Stimulated activated CD4-positive, alpha-beta T cell treated with anti-CD3 and anti-CD28 coated beads, Interleukin-1b, Interleukin-23, amount 100 ng/mL, for 48 hours (primary cell): ENCODE data around the gene RAP1A.
"Not testable (repeated sequence)": the region's sequence is repeated elsewhere in the genome, so short reads cannot be mapped to it uniquely, and the experiment has no call there.

Source experiments
- DNase-seq: peaks from one replicate; pipeline ENCODE4 v3.0.0-alpha.2; 2020

RAP1A gene

GRCh38 chr1:111599781-111600693 is 19.6 kb upstream of the RAP1A start:
- peak; percentile 15 for DNase-seq

- peak; percentile 57 for DNase-seq
Observed at GRCh38 chr1:111600886-111601386, 18.7 kb upstream of the RAP1A start.

GRCh38 chr1:111602302-111602701 is 17.3 kb upstream of the RAP1A start:
- DNase-seq, result no peak

GRCh38 chr1:111602974-111603373 is 16.6 kb upstream of the RAP1A start:
- peak; percentile 66 for DNase-seq

- DNase-seq, result peak; percentile 87
Observed at GRCh38 chr1:111603979-111604378, 15.6 kb upstream of the RAP1A start.

- DNase-seq, result no peak
Observed at GRCh38 chr1:111604931-111605330, 14.7 kb upstream of the RAP1A start.

GRCh38 chr1:111605576-111605975 is 14.0 kb upstream of the RAP1A start:
- DNase-seq, result no peak

GRCh38 chr1:111606457-111607215 is 13.0 kb upstream of the RAP1A start:
- not testable (repeated sequence) for DNase-seq

GRCh38 chr1:111608528-111608927 is 11.1 kb upstream of the RAP1A start:
- not testable (repeated sequence) for DNase-seq

GRCh38 chr1:111611986-111612385 is 7.6 kb upstream of the RAP1A start:
- DNase-seq, result no peak

GRCh38 chr1:111615870-111616715 is 3.5 kb upstream of the RAP1A start:
- DNase-seq, result peak; percentile 60

GRCh38 chr1:111618081-111618480 is 1.5 kb upstream of the RAP1A start:
- no peak for DNase-seq

- no peak for DNase-seq
Observed at GRCh38 chr1:111618961-111619634, 491 bp upstream of the RAP1A start.

- DNase-seq, result no peak
Observed at GRCh38 chr1:111620441-111620971, 917 bp downstream of the RAP1A start.

GRCh38 chr1:111621050-111621449 is 1.5 kb downstream of the RAP1A start:
- no peak for DNase-seq

GRCh38 chr1:111622166-111622565 is 2.6 kb downstream of the RAP1A start:
- DNase-seq, result no peak

GRCh38 chr1:111624382-111624781 is 4.8 kb downstream of the RAP1A start:
- DNase-seq, result no peak

- DNase-seq, result no peak
Observed at GRCh38 chr1:111625276-111625675, 5.7 kb downstream of the RAP1A start.

- no peak for DNase-seq
Observed at GRCh38 chr1:111628153-111628552, 8.6 kb downstream of the RAP1A start.

- DNase-seq, result no peak
Observed at GRCh38 chr1:111629190-111629954, 9.8 kb downstream of the RAP1A start.

- no peak for DNase-seq
Observed at GRCh38 chr1:111630567-111630966, 11.0 kb downstream of the RAP1A start.
